ENCODE measurements around the gene PHF2. TPM values are rescaled to one million over a fixed set of nuclear protein-coding genes. Genes with fewer than 3 reads are reported as not detected.

Gene PHF2
- total RNA-seq, 1 donor from 2014 or later: 36.5 TPM

DNA sequence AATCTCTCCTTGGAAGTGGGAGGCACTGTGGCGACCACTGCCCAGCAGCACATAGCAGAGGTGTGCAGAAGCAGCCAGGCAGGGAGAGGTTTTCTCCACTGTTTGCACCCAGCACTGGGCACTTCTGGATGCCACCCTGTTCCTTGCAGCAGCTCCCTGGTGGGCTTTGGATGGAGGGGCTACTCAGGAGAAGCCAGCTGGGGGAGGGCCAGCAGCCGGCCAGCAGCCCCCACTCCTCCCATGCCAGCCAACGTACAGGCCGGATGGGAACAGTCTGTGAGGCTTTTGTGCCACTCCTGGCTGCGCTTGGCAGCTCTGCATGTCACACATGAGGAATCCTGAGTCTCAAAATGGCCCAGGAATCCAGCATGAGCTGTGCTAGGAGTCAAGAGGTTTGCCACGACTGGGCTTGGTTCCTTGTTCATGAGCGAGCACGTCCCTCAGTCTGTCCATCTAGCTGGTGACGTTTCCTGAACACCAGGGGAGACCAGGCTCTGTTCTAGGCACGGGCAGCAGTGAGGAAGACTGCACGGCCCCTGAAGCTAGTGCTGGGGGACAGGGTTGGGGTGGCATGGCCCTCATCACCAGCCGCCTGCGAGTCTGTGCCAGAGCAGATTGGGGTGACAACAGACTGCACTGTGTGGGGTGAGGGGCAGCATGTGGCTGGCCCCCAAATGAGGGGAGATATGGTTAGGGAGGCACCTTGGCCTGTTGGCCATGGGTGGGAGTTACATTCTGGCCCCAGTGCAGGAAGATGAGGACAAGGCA lies 10.1 kb downstream of the PHF2 start:
- H3K27ac Mint-ChIP-seq: peak overlapping the region; percentile 45
- TF ChIP-seq, protein P1, sequence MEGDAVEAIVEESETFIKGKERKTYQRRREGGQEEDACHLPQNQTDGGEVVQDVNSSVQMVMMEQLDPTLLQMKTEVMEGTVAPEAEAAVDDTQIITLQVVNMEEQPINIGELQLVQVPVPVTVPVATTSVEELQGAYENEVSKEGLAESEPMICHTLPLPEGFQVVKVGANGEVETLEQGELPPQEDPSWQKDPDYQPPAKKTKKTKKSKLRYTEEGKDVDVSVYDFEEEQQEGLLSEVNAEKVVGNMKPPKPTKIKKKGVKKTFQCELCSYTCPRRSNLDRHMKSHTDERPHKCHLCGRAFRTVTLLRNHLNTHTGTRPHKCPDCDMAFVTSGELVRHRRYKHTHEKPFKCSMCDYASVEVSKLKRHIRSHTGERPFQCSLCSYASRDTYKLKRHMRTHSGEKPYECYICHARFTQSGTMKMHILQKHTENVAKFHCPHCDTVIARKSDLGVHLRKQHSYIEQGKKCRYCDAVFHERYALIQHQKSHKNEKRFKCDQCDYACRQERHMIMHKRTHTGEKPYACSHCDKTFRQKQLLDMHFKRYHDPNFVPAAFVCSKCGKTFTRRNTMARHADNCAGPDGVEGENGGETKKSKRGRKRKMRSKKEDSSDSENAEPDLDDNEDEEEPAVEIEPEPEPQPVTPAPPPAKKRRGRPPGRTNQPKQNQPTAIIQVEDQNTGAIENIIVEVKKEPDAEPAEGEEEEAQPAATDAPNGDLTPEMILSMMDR (IDR thresholded peaks at IDR 0.05; ENCODE audit: unreplicated experiment): no peak

DNA sequence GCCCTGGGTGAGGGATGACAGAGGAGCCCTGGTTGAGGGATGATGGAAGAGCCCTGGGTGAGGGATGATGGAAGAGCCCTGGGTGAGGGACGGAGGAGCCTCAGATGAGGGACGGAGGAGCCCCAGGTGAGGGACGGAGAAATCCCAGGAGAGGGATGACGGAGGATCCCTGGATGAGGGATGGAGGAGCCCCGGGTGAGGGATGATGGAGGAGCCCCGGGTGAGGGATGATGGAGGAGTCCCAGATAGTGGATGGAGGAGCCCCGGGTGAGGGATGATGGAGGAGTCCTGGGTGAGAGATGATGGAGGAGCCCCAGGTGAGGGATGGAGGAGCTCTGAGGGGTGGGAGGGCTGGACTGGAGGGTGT lies 10.9 kb downstream of the PHF2 start:
- H3K9me3 Mint-ChIP-seq (ENCODE audit: low read depth): peaks cover 4% of the 10 kb centered on the region
- DNase-seq (ENCODE audit: low spot score, unreplicated experiment): no peak
- peaks cover 37% of the 10 kb centered on the region for H3K4me1 Mint-ChIP-seq (ENCODE audit: low read depth)
- H3K36me3 Mint-ChIP-seq (ENCODE audit: insufficient read depth): peaks cover 4% of the 10 kb centered on the region
- no peak overlapping the region for H3K27ac Mint-ChIP-seq
- no peak overlapping the region for H3K4me3 Mint-ChIP-seq (ENCODE audit: low read depth)
- no peaks in the 10 kb centered on the region for H3K27me3 Mint-ChIP-seq
- TF ChIP-seq, protein P1 (IDR thresholded peaks at IDR 0.05; ENCODE audit: unreplicated experiment): no peak

More for the DNA sequence above, 10.1 kb downstream of the PHF2 start:
- peaks cover 45% of the 10 kb centered on the region for H3K4me1 Mint-ChIP-seq (ENCODE audit: low read depth)
- H3K4me3 Mint-ChIP-seq (ENCODE audit: low read depth): no peak overlapping the region
- DNase-seq (ENCODE audit: low spot score, unreplicated experiment): no peak
- peaks cover 4% of the 10 kb centered on the region for H3K36me3 Mint-ChIP-seq (ENCODE audit: insufficient read depth)
- H3K27me3 Mint-ChIP-seq: no peaks in the 10 kb centered on the region
- peaks cover 4% of the 10 kb centered on the region for H3K9me3 Mint-ChIP-seq (ENCODE audit: low read depth)

DNA sequence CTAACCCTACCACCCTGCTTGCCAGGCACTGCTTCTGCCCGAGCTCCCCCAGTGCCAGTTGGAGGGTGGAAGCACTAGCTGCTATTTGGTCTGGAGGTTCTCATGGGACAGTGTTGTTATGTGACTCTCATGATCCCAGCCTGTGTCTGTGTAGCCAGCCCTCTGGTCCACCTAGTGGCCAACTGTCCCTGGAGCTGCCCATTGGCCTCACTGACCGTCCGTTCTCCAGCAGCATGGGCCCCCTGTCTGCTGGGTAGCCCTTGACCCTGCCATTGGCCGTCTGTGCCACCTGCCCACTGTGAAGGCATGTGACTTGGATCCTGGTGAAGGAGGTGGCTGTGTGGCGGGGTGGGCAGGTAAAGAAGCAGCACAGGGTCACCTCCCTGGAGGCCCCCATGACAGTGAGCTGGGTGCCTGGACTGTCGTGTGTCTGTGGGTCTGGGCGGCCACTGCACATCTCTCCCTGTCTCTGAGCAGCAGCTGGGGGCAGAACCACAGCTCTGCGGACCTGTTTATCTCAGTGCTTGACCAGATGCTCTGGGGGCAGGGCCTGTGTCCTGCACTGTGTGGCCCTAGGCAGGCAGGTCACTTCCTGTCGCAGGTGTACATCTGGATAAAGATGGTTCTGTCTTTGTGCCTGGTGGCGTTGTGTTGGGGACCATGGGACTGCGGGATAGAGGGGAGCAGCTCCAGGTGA lies 11.4 kb downstream of the PHF2 start:
- H3K36me3 Mint-ChIP-seq (ENCODE audit: insufficient read depth): peaks cover 4% of the 10 kb centered on the region
- H3K4me3 Mint-ChIP-seq (ENCODE audit: low read depth): no peak overlapping the region
- TF ChIP-seq, protein P1 (IDR thresholded peaks at IDR 0.05; ENCODE audit: unreplicated experiment): peak; percentile 48
- H3K4me1 Mint-ChIP-seq (ENCODE audit: low read depth): peaks cover 31% of the 10 kb centered on the region
- H3K27me3 Mint-ChIP-seq: no peaks in the 10 kb centered on the region
- H3K27ac Mint-ChIP-seq: peak overlapping the region; percentile 92
- DNase-seq (ENCODE audit: low spot score, unreplicated experiment): no peak
- H3K9me3 Mint-ChIP-seq (ENCODE audit: low read depth): peaks cover 4% of the 10 kb centered on the region

DNA sequence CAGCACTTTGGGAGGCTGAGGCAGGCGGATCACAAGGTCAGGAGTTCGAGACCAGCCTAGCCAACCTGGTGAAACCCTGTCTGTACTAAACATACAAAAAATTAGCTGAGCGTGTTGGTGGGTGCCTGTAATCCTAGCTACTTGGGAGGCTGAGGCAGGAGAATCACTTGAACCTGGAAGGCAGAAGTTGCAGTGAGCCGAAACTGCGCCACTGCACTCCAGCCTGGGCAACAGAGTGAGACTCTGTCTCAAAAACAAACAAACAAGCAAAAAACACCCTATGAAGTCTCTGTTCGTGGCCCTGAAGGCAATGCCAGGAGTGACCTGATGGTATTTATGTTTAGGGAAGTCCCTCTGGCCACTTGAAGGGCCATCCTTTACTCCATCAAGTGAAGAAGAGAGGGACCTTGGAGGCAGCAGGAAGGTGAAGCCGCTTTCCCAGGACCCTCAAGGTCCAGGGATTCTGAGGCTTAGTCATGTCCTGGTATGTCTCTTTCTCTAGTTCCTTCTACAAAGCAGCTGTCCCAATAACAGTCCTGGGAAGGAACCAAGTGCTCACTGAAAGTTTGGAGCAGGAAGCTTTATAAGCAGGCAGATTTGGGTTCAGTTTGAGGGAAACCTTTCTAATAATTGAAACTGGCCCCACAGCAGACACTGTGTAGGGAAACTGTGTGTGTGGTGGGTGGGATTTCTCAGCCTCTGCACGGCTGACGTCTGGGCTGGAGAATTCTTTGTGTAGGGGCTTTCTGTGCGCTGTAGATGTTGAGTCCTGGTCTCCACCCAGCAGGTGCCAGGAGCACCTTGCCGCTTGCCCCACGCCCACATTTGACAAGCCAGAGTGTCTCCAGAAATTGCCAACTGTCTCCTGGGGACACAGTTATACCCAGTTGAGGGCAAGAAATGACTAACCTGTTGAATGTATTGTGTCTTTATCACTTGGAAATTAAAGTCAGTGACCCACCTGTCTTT lies 12.5 kb downstream of the PHF2 start:
- H3K36me3 Mint-ChIP-seq (ENCODE audit: insufficient read depth): peaks cover 4% of the 10 kb centered on the region
- TF ChIP-seq, protein P1 (IDR thresholded peaks at IDR 0.05; ENCODE audit: unreplicated experiment): no peak
- DNase-seq (ENCODE audit: low spot score, unreplicated experiment): no peak
- peak overlapping the region; percentile 26 for H3K27ac Mint-ChIP-seq
- no peak overlapping the region for H3K4me3 Mint-ChIP-seq (ENCODE audit: low read depth)
- H3K9me3 Mint-ChIP-seq (ENCODE audit: low read depth): peaks cover 4% of the 10 kb centered on the region
- H3K27me3 Mint-ChIP-seq: no peaks in the 10 kb centered on the region
- H3K4me1 Mint-ChIP-seq (ENCODE audit: low read depth): peaks cover 27% of the 10 kb centered on the region

DNA sequence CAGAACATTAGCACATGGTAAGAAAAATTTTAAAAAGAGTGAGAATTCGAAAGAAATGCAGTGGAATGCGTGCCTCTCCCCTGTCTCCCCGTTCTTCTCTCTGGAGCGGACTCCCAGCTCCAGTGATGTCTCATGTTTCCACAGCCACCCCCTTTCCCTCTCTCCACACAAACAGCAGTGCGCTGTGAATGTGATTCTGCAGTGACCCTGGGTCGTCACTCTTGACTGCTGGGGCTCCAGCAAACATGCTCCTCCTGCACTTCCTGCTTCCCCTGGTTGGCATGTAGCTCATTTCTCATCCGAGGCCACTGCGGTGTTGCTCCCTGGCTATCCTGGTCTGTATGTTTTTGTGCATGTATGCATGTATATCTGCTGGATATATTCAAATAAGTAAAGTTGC lies 13.3 kb downstream of the PHF2 start:
- no peak overlapping the region for H3K27ac Mint-ChIP-seq
- no peak for DNase-seq (ENCODE audit: low spot score, unreplicated experiment)
- H3K36me3 Mint-ChIP-seq (ENCODE audit: insufficient read depth): no peaks in the 10 kb centered on the region
- H3K4me3 Mint-ChIP-seq (ENCODE audit: low read depth): no peak overlapping the region
- H3K9me3 Mint-ChIP-seq (ENCODE audit: low read depth): no peaks in the 10 kb centered on the region
- H3K27me3 Mint-ChIP-seq: no peaks in the 10 kb centered on the region
- TF ChIP-seq, protein P1 (IDR thresholded peaks at IDR 0.05; ENCODE audit: unreplicated experiment): no peak
- H3K4me1 Mint-ChIP-seq (ENCODE audit: low read depth): peaks cover 27% of the 10 kb centered on the region
